Dermis microvascular lymphatic vessel endothelial cell (primary cell): ENCODE data around the gene RPL10A. TPM values are rescaled to one million over a fixed set of nuclear protein-coding genes. Genes with fewer than 3 reads are reported as not detected.
A peak's percentile ranks its signal among the peaks of the same experiment; 100 is the strongest.

ENCODE experiments used
- DNase-seq, 2 donors: peaks; one replicate each; pipeline versions ENCODE4 v3.0.0 to v3.0.0-alpha.2; 2010; ENCODE audit warnings: low read depth in 2 of 2
- total RNA-seq: library from RNA; depleted of rRNA; stranded (reverse); fragments of >200 nt; gene quantifications from 2 replicates; pipeline ENCODE4 v1.2.1, GENCODE V29; 2014

Gene RPL10A
- total RNA-seq, 1 donor from 2014 or later: 1,744 TPM

DNA sequence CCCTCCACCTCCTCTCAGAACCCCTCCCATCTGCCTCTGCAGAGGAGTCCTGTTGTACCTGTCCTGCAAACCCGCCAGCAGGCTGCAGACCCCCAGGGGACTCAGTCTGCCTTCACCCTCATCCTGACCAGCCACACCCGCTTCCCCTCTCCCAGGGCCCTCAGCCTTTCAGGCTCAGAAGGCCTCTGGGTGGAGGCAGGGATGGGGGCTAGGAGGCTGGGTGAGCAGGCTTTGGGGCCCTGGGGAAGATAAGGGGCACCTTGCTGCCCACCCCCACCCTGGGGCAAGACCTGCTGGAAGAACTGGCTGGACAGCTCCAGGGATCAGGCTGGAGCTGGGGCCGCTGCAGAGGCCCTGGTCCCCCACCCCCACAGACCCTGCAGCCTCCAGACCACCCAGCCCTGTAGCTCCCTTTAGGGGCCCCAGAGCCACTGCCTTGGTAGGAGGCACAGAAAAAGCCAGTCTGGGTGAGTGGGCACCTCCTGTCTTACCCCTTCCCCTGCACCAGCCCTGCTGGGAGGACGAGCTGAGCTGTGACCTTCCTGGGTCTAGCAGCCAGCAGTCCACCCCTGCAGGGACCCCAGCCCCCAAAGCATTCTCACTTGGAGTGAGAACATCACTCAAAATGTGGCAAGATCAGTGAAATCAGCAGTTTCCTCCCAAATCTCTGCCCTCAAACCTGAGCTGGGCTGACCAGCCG lies 23.5 kb downstream of the RPL10A start:
- DNase-seq: no peak

DNA sequence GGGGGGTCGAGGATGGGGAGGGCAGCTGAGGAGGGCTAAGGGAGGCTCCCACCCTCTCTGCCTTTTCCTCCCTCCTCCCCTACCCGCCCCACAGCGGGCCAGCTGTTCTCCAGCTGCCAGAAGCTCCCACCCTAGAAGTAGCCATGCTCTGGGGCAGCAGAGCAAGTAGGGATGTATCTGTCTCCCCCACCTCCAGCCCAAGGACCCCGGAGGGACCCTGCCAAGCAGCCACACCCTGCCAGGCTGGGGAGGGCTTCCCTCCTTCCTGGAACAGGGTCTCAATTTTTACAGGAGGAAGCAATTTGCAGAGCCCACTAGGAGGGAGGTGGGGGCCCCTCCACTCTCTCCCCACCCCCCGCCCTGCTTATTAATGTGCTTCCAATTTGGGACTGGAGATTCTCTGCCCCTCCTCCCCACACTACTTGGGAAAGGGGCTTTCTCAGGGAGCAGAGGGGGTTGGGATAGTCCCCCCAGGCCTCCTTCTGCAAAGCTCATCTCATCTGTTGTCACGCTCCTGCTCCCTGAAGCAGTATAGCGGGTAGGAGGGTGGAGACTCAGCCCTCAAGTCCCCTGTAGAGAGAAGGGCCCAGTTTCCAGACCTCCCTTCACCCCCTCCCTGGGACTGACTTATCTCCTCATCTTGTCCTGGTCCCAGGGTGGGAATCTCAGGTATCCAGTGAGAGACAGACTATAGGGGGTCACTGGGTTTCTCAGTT lies 24.2 kb downstream of the RPL10A start:
- DNase-seq: no peak

DNA sequence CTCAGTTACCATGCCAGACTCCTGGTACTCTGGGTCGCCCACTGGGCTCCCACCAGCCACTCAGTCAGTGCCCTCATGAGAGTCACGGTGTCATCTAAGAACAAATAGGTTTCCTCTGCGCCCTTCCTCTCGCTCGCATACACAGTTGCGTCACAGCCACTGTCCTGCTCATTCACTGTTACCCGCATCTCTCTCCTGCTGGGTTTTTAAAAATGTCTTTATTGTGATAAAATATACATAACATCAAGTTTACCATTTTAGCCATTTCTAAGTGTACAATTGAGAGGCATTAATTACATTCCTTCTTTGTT lies 24.7 kb downstream of the RPL10A start:
- no peak for DNase-seq

DNA sequence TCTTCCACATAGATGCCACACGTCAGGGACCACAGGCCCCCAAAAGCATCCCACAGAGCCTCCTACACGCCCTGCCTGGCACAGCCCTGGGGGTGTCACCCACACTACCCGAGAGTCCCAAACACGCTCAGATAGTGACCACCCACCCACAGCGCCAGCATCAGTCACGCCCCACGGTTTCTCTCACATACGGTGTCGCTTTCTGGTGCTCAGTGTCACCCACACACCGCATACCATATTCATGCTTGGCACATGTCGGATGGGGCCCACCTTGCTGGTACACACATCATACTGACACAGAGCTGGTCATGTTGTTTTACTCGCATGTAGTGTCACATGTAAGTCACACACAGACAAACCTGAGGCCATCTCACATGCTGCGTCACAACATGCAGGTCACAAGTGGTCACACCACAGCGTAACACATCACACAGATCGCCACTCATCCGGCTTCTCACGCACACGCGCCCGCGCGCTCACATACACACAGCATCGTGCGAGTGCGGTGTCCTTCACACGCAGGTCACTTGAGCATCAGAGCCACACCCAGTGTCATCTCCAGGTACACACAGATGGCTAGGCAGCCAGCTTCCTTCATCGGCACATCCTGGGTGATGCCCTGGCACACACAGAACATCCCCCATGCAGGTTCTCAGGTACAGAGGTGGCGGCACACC lies 25.2 kb downstream of the RPL10A start:
- no peak for DNase-seq

DNA sequence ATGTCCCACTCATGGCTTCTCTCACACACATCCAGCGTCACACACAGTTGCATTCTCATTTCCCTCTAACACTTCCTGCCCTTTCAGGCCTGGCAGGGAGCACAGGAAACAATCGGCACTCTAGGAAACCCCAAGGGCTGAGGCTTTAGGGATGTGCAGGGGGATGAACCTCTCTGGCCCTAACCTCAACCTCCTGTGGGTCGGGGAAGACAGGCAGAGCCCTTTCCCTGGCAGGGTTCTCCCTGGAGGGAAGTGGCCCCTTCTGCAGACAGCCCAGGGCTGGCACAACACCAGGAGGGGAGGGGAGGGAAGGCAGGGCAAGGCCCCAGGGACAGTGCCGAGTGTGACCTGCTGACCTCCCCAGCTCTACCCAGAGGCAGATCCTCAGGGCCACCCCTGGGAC lies 26.0 kb downstream of the RPL10A start:
- peak; percentile 43 to 52 for DNase-seq

DNA sequence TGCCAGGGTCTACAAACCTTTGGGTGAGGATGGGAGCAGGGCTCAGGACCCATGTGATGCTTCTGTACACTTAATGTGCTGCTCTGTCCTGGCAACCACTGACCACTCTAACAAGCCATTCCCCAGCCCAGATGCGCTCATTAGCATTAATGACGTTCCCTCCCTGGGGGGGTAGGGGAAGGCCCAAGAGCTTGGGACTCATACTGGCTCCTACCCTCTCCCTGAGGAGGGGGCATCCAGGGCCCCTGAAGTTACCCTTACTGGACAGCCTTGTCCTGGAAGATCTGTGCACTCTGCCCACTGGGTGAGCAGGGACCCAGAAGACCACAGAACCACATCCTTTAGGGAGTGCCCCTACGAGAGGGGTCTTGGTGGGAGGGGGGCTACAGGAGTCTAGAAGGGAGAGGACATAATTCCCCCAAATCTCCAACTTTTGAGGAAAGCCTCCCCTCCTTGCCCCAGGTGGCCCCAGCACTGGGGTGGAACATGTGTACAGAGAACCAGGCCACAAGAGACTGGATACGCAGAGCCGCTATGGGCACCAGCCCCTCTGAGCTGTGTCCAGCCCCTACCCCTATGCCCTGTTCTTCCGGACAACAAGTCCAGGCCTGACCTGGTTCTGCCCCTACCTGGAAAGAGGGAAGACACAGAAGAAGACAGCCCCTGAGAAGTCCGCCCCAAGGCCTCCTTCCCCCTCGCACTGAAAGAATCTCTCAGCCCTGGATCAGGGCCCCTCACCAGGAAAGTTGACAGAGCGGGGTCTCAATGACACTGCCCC lies 27.2 kb downstream of the RPL10A start:
- DNase-seq: no peak

DNA sequence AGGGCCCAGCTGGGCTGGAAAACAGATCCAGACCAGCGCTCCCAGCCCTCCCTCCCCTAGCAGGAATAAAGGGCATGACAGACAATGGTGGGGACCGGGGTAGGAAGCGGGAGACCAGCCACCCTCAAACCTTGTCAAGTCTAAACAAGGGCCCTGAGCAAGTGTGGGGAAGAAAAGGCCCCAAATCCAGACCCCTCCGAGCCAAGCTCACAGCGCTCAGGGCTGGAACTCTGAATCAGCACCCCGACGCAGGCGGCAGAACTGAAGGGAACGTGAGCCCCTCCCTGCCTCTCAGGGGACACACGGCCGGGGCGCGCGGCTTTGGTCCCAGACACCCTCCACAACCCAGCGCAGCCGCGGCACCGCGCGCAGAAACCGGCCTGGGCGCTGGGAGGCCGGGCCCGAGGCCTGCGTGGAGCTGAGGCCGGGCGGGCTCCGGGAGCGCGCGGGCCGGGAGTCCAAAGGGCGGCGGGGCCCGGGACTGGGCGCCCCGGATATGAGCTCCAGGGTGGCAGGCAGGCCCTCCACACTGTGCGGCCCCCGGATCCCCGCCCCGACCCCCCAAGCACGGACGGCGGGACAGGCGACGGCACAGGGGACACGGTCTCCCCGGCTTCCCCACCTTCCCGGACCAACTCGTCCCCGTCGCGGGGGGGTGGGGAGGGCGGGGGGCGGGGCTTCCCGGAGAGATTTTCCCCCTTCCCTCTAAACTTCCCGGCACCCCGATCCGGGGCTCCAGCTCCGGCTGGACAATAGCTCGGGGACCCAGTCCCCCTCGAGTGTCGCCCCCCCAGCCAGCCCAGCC lies 28.0 kb downstream of the RPL10A start:
- DNase-seq: no peak

DNA sequence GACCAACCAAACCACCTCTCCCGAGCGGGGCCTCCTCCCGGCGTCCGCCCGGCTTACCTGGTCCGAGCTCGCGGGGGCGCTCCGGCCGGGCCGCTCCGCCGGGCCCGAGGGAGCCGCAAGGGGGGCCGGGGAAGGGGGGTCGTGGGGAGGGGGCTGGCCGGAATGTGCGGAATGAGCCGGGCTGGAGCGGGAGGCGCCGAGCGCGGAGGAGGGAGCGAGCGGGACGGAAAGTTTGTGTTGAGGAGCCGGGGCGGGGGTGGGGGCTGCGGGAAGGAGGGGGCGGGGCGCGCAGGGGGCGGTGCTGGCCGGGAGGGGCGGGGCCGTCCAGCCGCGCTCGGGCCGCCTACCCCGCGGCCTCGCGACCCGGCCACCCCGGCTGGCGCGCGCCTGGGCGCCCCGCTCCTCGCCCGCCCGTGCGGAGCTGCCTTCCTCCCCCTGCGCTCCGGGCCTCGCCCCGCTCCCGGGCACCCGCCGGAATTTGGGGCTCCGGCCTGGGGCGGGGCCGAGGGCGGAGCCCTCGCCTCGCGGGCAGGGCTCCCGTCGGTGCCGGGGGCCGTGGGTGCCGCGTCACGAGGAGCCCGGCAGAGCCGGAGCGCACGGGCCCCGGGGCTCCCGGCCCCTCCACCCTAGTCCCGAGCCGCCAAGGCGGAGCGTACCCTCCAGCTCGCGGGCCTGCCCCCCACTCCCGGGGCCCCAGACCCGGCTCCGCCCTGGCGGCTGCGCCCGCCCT lies 28.8 kb downstream of the RPL10A start, which contains the start of gene TEAD3:
TEAD3 (minus strand) TSS at position 239 of the 730 bp plus-strand sequence.
- peak in 1 of 2 donors; percentile 22 for DNase-seq

DNA sequence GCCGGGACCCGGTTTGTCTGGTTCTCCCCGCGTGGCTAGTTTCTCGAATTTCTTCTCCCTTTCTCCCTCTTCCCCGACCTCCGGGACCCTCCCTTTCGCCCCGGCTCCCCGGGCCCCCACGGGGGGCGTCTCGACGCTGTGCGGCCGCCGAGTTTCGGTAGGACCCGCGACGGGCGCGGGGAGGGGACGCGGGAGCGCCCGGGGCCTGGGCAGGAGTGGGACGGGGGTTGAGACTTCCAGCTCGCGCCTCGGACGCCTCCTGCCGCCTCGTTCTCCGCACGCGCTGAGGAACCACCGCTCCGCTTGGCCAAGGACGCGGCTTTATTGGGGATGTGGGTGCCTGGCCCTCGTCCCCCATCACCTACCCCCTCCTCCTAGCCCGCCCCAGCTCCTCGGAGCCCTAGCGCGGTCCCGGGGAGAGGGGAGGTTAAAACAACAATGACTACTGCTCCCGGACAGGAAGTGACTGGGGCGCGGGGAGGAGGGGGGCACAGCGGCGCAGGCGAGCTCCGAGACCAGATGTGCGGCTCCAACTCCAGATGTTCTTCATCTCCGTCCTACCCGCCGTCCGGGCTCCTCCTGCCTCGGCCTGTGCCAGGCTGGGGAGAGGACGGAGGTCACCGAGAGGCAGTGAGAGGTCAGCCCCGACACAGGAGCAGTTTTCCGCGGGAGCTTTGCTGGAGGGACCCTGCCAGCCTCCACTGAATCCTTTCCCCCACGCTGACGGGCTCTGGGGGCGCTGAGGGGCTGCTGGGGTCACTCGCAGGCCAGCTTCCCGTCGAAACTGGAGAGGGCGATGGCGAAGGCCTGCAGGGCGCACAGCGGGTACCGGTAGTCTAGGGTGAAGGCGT lies 29.6 kb downstream of the RPL10A start:
- DNase-seq: peak in 1 of 2 donors; percentile 38

DNA sequence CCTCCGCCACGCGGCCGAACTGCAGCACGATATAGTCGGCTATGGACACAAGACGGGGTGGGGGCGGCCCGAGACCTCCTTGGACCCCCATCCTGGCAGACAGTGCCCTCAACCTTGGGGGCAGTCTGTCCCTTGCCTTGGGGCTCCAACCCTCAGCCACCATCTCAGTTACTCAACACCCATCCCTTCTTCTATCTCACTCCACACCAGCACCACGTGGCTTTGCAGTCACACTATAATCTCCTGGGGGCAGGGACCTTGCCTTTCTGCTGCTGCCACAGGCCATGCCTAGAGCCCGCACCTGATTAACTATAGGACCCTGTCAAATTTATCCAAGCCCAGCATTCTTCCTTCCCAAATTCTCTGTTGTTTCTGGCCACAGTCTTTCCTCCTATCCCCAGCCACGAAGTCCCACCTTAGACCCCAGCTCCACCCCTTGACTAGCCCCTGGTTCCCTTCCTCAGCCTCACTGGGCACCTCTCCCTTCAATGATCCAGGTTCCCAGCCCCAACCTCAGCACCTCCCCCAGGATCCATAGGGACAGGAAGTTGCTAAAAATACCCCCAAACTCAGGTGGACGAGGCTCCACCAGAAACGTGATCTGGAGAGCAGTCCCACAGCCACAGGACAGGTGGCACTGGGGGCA lies 30.3 kb downstream of the RPL10A start:
- DNase-seq: no peak

DNA sequence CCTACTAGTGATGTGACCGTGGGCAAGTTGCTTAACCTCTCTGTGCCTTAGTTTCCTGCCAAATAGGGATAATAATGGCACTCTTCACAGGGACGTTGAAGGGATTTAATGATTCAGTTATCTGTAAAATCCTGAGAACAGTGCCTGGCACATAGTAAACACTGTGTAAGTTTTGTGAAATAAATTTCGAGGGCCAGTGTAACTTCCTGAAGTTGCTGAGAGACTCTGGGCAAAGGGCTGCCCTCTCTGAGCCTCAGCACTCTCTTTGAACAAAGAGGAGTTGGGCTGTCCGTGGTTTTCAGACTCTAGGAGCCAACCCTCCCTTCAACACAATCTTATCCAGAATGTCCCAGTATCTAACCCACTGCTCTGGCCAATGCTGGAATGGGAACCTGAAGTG lies 31.2 kb downstream of the RPL10A start:
- DNase-seq: no peak

DNA sequence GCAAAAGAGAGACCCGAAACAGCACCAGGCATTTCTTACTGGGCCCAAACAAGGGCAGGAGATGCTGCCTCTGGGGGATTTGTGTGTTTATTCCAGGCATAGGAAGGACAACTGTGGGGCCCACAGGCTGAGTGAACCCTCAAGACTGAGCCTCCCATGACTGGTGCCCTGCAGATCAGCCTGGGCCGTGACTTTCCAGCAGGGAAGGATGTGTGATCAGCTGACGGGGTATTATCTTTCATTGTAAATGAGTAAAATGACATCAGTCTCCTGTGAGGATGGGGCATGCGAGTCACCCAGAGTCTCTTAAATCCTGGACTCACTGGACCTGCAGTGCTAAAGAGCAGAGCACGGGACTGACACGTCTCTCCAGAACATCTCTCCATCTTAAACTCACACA lies 32.6 kb downstream of the RPL10A start:
- DNase-seq: no peak

DNA sequence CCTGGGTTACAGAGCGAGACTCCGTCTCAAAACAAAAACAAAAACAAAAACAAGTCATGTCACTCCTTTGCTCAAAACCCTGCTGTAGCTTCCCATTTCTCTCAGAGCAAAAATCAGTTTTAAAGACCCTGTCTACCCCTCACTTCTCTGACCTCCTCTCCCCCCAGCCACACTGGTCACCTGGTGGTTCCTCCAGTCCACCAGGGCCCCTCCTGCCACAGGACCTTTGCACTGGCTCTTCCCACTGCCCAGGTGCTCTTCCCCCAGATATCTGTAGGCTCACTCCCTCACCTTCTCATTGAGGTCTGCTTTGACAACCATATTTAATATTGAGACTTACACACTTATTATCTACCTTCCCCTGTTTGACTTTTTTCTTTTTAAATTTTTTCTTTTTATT lies 33.6 kb downstream of the RPL10A start:
- DNase-seq: no peak

DNA sequence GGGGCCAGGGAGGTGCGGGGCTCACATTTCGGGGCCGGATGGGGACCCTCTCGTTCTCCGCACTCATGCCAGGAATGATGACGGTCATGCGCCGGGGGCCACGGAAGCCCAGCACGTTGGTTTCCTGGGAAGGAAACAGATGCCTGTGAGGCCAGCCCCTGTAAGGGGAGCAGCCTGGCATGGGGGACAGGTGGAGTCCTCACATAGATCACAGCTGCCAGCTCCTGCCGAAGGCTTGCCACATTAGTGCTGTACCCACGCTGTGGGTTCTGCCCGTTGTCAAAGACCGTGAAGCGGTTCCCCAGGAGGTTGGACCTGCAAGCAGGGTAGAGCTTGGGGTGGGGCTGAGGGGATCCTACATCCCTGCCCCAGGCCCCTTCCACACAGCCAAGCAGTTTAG lies 35.3 kb downstream of the RPL10A start:
- DNase-seq: no peak

DNA sequence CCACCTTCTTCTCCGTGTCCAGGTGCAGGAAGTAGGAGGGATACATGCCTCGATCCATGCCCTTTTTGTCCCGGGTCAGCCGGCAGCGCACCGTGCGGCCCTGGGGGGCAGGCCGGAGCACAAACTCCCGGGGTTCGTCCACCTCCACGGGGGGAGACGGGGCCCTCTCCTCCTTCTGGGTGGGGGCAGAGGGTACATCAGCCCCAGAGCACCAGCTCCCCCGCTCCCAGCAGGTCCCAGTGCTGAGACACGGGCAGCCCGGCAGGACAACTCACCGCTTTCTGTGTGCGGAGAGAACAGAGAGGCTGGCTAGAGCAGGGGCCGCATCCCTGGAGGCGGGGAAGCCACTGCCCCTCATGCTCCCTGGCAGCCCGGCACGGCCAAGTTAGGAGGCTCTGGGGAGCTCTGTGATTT lies 37.8 kb downstream of the RPL10A start:
- no peak for DNase-seq

DNA sequence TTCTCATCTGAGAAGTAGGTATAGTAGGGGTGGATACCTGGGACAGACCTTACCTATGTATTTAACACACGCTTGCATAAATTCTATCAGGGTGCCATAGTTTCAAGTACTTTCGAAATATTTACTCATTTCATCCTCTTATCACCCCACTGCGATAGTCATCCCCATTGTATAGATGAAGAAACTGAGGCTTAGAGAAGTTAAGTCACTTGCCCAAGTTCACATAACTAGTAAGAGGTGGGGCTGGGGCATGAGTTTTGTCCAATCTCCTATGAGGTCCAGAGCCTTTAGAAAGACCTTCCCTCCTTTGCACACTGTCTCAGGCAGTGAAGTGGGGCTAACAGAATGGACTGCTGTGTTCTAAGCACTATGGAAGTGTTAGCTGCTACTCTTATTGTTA lies 38.3 kb downstream of the RPL10A start:
- DNase-seq: no peak

DNA sequence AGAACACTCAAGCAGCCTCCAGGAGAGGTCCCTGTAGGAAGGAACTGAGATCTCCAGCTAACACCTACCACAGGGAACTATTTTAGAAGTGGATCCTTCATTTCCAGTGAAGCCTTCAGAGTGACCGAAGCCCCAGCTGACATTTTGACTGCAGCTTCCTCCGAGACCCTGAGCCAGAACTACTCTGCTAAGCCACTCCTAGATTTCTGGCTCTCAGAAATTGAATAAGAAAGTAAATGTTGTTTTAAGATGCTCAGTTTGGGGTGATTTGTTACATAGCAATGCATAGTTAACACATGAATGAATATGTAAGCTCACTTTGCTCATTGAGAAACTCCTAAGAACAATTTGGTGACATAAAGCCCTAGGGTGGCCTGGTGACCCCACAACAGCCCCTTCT lies 39.0 kb downstream of the RPL10A start:
- no peak for DNase-seq

DNA sequence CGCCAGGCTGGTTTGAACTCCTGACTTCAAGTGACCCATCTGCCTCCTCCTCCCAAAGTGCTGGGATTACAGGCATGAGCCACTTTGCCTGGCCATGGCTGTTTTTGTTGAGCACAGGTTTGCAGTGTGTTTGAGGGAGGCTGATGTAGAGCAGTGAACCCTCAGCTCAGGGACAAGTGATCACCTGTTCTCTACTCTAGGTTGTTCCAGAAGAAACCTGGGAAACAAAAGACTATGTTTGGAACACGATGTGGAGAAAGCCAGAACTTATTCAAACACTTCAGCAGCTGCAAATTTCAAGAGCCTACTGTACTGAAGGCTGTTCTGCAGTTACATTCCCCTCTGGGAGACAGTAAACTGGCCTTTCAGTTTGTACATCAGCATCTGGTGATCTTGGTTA lies 39.8 kb downstream of the RPL10A start:
- DNase-seq: no peak

DNA sequence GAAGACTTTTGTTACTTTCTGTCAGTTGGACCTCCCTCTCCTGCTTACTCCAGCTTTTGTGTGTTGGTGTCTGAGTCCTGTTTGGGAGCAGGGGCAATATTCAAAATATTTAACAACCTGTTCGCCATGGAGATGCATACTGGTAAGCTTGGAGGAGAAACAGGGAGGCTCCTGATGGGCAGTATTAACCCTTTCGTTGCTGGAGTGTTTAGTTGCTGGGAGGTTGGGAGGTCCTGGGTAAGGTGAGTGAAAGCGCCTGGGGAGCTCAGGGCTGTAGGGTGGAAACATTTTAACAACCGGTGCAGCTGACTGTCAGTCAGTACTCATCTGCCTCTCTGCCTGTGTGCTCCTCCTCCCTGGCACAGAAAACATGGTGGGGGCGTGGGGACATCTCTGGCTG lies 40.3 kb downstream of the RPL10A start:
- DNase-seq: no peak
